ENCODE measurements around the gene TTC36.
"Not testable (repeated sequence)": the region's sequence is repeated elsewhere in the genome, so short reads cannot be mapped to it uniquely, and the experiment has no call there.

Gene TTC36

DNA sequence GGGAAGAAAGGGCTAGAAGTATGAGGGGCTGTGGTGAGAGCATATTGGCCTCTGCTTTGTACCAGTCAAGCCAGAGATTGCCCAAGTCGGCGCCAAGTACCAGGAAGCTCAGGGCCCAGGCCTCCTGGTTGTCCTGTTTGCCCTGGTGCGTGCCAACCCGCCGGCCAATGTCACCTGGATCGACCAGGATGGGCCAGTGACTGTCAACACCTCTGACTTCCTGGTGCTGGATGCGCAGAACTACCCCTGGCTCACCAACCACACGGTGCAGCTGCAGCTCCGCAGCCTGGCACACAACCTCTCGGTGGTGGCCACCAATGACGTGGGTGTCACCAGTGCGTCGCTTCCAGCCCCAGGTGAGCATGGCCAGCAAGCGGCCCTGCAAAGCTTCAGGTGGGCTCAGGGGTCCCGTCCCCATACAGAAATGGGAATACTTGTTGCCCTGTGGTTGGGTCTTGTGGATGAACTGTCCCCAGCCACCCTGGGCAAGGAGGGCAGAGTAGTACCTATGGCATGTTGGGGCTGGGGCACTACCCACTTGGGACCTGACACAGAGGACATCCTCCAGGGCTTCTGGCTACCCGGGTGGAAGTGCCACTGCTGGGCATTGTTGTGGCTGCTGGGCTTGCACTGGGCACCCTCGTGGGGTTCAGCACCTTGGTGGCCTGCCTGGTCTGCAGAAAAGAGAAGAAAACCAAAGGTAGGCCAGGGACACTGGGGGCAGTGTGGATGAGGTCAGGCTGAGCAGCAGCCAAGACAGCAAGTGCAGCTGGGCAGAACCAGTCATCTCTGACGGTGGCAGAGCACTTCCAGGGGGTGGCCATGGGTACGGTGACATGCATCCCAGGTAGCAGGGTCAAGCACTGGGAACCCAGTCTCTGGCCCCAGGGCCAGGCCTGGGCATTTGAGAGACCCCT is 5.8 kb downstream of the TTC36 start:
- DNase-seq: no peak

DNA sequence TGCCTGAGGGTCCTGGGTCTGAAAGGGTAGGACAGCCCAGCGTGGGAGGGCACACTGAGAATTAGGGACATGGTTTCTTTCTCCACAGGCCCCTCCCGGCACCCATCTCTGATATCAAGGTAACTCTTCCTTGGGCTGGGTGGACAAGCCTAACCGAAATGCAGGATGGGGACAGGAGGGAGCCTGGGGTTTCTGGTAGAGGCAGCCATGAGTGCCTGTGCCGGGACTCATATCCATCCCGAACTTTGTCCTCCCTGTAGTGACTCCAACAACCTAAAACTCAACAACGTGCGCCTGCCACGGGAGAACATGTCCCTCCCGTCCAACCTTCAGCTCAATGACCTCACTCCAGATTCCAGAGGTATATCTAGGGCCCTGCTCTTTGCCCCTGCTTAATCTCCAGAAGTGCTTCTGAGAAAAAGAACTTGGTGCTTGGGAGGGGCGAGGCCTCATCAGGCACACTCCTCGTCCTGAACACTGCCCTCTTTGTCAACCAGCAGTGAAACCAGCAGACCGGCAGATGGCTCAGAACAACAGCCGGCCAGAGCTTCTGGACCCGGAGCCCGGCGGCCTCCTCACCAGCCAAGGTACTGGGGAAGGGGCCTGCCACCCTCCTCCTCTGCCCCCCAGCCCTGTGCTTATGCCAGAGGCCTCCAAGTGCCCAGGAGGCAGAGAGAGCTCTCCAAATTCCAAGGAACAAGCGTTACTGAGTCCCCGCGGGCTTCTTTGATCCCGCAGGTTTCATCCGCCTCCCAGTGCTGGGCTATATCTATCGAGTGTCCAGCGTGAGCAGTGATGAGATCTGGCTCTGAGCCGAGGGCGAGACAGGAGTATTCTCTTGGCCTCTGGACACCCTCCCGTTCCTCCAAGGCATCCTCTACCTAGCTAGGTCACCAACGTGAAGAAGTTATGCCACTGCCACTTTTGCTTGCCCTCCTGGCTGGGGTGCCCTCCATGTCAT is 6.8 kb downstream of the TTC36 start:
- no peak for DNase-seq

GRCh38 chr11:118535261-118535660 is 8.0 kb downstream of the TTC36 start:
- DNase-seq: no peak

GRCh38 chr11:118536726-118537125 is 9.5 kb downstream of the TTC36 start:
- no peak for DNase-seq

DNA sequence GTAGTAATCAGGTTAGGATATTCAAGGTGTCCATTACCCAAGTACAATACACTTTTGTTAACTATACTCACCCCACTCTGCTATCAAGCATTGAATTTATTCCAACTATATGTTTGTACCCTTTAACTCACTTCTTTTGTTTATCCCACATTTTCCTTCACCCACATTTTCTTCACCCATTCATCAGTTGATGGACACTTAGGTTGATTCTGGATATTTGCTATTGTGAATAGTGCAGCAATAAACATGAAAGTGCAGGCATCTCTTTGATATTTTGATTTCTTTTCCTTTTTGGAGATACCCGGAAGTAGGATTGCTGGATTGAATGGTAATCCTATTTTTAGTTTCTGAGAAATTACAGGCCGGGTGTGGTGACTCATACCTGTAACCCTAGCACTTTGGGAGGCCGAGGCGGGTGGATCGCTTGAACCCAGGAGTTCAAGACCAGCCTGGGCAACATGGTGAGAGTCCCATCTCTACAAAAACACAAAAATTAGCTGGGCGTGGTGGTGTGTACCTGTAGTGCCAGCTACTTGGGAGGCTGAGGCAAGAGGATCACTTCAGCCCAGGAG is 10.2 kb downstream of the TTC36 start:
- no peak for DNase-seq

- DNase-seq: no peak
These were observed 16.9 kb downstream of the TTC36 start for GRCh38 chr11:118544010-118544646.

GRCh38 chr11:118544647-118545010 is 17.4 kb downstream of the TTC36 start:
- no peak for DNase-seq

DNA sequence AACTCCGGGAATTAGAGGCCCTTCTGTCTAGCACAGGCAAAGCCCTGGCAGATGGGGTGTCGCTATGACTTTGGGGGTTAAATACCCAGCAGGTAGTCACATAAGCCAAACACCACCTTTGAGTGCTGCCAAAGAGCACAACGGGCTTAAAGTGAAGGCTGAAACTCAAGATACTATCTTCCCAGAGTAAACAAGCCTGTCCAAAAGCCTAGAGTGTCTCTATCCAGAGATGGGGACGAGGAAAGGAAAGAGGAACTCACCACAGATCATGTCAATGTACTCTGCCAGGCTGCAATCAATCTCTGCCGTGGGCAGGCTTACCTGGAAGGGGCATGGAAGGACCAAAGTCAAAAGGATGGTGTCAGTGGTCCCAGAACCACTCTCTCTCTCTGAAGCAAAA is 18.3 kb downstream of the TTC36 start:
- DNase-seq: no peak

- no peak for DNase-seq
These were observed 19.9 kb downstream of the TTC36 start for GRCh38 chr11:118547132-118547531.

DNA sequence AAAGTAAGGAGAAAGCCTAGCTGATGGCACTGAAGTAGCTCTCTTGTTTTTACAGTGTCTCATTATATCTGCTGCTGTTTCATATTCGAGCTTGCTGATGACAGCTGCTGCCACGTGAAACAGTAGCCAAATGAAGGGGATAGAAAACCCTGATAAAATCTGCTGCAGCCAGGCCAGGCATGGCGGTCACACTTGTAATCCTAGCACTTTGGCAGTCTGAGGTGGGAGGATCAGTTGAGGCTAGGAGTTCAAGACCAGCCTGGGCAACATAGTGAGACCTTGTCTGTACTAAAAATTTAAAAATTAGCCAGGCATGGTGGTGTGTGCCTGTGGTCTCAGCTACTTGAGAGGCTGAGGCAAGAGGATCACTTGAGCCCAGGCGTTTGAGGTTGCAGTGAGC is 25.1 kb downstream of the TTC36 start:
- DNase-seq: no peak

GRCh38 chr11:118560806-118561205 is 33.5 kb downstream of the TTC36 start:
- no peak for DNase-seq

DNA sequence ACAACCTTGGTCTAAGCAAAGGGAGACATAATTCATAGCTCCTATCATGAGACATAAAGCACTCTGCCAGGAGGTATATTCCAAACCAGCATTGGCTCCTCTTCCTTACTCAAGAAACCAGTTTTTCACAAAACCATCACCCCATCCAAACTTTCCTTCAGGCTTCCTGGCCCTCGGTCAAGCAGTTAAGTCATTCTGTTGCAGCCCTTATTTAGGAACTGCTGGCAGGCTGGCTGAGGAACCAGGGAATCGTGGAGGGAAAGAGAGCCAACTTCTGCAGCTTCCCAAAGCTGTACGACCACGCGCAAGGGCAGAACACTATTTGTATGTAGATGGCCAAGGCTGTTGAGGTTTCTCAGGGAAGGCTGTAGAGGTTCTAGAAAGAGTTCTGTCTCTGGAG is 37.8 kb downstream of the TTC36 start:
- DNase-seq: no peak

DNA sequence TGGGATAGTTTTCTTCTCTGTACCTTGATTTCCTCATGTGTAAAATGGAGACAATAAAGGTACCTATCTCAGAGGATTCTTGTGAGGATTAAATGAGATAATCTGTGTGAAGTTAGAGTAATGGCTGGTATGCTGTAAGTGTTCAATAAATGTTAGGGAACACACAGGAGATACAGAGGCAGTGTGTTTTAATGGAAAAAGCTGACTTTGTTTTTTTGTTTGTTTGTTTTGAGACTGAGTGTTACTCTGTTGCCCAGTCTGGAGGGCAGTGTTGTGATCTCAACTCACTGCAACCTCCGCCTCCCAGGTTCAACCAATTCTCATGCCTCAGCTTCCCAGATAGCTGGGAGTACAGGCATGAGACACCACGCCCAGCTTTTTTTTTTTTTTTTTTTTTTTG is 42.4 kb downstream of the TTC36 start:
- no peak for DNase-seq

GRCh38 chr11:118570787-118571186 is 43.5 kb downstream of the TTC36 start:
- no peak for DNase-seq

GRCh38 chr11:118571701-118572060 is 44.4 kb downstream of the TTC36 start:
- DNase-seq: peak; percentile 17

GRCh38 chr11:118572061-118572980 is 45.0 kb downstream of the TTC36 start, which contains the start of gene ARCN1:
ARCN1 (plus strand) TSS chr11:118572409; CDS start chr11:118572548, 139 bp downstream.
- DNase-seq: peak; percentile 83

DNA sequence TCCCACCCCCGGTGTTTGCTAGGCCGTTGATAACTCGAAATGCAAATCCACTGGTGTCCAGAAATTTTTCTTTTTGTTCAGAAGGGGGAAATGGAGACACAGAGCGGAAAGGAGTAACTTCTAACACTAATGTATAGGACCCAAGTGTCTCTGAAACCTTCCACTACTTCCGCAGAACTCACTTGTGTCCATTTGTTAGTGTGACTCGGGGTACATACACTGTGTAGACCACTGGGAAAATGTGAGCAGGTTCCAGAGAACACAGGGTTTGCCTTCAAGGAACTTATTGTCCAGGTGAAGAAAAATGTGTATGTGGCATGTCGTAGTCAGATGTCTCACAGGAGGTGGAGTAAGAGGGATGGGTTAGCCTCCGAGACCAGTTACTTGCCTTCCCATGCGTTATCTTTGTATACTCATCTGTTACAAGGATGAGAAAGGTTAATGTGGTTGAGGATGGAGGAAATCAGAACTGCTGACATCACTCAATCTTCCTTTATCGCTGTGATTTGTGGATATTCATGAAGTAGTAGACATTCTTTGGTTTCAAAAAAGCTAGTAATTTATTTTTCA is 45.8 kb downstream of the TTC36 start:
- DNase-seq: peak; percentile 22

GRCh38 chr11:118574636-118575035 is 47.4 kb downstream of the TTC36 start:
- no peak for DNase-seq

DNA sequence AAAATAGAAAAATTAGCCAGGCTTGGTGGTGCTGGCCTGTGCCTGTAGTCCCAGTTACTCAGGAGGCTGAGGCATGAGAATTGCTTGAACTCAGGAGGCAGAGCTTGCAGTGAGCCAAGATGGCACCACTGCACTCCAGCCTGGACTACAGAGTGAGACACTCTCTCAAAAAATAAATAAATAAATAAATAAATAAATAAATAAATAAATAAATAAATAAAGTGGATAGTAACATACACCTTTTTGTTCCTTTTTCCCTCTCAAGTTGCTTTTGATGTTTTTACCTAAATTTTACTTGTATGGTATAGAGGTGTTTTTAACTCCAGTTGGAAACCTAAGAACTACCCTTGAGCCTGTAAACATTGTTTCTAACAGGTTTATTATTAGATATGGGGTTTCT is 50.7 kb downstream of the TTC36 start:
- not testable (repeated sequence) for DNase-seq
